Measurements from ENCODE around the gene DNLZ.
"Not testable (repeated sequence)": the region's sequence is repeated elsewhere in the genome, so short reads cannot be mapped to it uniquely, and the experiment has no call there.

DNLZ gene

DNA sequence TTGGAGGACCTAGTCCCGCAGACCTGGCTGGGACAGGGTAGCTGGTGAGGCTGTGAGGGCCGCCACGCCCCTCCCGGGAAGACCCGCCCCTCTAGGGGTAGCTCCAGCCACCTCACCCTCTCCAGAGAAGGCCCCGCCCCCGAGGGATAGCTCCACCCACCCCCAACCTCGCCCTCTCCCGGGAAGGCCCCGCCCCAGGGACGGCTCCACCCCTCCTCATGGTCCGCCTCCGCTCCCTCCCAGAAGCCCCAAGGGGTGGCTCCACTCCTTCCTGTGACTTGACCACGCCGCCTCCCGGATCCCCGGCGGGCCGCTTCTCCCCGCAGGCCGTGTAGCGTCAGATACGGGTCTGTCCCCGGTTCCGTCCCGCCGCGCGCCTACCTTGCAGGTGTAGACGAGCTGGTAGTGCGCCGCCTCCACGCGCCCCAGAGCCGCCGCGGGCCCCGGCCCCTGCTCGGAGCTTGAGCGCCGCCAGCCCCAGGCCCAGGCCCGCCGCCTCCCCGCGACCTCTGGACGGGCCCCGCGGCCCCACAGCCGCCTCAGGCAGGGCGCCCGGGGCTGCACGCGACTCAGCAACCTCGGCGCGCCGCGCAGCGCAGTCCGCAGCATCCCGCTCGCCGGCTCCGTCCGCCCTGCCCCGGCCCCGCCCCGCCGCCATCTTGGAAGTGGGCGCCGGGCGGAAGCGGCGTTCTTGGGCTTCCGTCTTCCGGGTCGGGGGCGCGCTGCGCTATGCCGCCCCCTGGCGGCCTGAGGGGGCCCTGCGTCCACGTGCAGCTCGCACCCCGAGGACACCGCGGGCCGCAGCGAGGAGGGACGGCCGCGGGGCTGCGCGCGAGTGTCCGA lies at the start of gene DNLZ:
DNLZ (minus strand) TSS at position 639 of the 843 bp plus-strand sequence; CDS start at position 609, 30 bp downstream.
- peak; percentile 93 for DNase-seq

DNA sequence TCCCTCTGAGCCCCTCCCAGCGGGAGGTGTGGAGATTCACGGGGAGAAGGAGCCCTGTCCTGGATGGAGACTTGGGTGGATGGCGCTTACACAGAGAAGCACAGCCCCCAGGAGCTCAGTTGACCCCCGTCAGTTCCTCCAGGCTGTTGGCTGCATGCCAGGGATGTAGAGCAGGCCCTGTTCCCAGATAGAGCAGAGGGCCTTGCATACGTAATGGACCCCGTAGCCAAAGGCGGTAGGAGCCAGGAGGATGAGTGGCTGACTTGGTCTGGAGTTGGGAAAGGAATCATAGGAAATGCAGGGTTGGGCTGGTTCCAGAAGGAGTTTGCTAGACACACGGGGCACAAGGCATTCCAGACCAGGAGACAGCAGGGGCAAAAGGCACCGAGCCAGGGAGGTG lies 49.4 kb upstream of the DNLZ start:
- no peak for DNase-seq

DNA sequence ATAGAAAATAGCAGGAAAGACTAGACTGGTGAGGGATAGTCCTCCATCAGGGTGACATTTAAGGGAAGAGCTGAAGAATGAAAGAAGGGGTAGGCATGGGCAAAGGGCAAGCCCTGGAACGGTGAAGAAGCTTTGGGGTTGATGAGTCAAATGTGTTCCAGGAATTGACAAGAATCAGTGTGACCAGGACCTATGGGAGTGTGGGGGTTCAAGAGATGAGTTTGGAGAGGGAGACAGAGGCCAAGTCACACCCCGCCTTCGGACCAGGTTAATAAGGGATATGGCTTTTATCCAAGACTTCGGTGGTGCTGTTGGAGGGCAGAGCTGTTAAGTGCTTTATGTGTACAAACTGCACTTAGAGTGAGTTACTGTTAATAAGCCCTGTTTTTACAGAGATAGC lies 47.8 kb upstream of the DNLZ start:
- no peak for DNase-seq

DNA sequence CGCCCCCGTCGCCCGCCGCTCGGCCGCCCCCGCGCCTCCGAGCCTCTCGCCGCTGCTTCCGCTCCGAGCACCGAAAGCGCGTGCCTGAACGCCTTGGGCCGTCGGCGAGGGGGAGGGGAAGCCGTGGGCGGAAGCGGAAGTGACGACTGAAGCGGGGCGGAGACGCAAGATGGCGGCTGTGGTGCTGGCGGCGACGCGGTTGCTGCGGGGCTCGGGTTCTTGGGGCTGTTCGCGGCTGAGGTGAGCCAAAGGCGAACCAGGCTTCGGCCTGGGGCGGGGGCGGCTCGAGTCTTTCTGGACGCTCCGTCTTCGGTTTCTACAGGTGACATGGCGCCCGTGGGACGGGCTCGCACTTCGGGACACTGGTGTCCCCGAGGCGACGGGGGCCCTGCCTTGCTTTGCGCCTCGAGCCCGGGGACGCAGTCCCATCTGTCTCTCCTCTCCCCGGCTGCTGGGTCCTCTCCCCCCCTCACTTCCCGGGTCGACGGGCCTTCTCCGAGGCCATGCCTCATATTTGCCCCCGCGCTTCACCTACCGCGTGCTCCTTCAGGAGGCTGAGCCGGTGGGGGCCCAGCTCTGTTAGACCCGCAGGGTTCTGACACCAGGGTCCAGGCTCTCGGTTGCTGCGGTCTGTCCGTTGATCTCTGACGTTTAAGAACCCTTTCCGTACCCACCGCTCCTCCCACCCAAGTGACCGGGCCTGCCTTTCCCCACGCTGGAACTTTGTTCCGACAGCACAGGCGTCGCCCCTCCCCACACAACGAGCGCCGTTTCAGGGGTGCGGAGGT lies 47.1 kb upstream of the DNLZ start, which contains the start of the genes ENTR1 and PMPCA:
ENTR1 (minus strand) TSS at position 115 of the 788 bp plus-strand sequence. CDS start 217 bp downstream, outside the sequence.
PMPCA (plus strand) TSS at position 159 of the 788 bp plus-strand sequence; CDS start at position 170, 11 bp downstream.
- peak; percentile 83 for DNase-seq

DNA sequence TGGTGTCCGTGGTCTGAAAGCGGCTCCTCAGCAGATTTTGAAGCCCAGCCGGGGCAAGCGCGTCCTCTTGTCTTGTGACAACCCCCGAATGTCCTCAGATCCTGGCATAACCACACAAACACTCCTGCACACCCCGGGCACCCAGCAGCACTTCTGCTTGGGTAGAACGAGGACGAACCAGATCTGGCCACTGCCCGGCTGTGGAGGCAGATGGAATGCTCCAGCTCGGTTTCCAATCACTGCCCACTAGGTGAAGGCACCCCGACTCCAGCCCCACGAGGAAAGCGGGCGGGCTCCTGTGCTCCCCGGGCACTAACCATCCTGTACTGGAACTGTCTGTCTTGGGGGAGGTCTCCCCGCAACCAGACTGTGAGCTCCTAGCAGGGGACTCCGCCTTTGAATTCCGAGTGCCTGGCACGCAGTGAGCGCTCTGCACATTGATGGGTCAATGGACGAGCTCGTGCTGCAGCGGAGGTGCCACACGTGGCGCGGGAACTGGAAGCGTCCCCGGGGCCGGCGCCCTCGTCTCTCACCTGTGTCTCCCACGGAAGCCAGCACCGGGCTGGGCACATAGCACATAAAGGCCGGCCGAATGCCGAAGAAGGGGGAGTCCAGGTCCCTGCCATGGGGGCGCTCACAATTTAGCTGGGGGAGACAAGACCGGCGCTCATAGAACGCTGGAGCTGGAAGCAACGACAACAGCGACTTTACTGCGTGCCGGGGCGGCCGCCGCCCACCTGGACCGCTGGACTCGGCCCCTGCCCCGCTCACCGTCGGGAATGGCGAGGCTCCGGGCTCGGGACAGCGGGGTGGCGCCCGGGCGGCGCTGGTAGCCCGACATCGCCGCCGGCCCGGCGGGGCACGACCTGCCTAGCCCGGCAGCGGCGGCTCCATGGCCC lies 46.3 kb upstream of the DNLZ start:
- DNase-seq = no peak

DNA sequence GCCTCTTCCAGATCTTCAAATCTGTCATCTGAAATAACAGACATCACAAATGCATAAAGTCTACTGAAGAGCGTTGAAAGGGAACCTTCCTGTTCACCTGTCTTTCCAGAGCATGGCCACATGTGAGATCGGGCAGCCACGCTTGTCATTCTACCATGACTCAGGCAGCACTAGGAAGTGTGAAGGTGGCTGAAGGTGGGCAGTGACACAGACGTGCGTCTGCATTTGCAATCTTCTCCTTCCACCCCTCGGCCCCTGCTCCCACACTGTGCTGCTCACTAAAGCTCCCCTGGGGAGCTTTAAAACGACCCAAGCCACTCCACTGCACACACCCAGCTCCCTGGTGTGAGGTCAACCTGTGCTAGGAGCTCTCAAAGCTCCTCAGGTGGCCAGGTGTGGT lies 44.4 kb upstream of the DNLZ start:
- no peak for DNase-seq

DNA sequence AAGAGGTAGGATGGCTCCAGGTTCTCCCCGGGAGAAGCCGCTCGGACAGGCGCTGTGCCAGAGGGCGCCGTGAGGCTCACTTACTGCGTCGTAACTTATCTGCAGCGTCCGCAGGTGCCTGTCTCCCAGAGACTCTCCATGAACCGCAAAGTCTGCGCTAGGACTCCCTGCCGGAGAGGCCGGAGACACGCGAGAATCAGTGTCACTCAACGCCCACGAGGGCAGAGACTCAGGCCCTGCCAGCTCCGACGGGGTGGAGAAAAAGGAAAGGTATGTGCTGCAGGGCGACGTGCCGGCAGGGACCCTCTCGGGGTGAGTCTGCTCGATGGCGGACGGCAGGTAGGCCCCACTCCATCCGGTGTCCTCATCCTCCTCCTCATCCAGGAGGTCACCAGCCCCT lies 43.5 kb upstream of the DNLZ start:
- DNase-seq = not testable (repeated sequence)

DNA sequence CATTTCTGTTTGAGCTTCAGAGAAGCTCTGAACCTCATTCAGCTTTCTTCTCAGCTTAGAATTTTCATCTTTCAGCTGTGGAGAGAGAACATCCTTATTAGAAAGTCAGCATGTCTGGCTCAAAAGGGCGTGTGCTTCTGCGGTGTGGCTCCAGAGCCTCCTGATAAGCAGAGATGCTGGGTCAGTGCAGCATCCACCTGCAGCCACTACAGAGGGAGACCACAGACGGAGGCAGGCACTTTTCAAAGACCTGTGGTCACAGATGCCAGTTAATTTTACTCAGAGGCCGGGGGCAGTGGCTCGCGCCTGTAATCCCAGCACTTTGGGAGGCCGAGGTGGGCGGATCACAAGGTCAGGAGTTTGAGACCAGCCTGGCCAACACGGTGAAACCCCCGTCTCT lies 42.4 kb upstream of the DNLZ start:
- not testable (repeated sequence) for DNase-seq

DNA sequence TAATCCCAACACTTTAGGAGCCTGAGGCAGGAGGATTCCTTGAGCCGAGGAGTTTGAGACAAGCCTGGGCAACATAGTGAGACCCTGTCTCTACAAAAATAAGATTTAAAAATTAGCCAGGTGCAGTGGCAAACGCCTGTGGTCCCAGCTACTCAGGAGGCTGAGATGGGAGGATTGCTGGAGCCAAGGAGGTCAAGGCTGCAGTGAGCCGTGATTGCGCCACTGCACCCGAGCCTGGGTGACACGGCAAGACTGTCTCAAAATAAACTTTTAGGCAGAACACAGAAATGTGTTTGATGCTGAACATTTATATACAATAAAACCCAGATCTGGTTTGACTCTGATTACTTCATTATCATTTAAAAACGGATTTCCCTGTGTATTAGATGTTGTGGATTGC lies 41.9 kb upstream of the DNLZ start:
- DNase-seq = no peak

DNA sequence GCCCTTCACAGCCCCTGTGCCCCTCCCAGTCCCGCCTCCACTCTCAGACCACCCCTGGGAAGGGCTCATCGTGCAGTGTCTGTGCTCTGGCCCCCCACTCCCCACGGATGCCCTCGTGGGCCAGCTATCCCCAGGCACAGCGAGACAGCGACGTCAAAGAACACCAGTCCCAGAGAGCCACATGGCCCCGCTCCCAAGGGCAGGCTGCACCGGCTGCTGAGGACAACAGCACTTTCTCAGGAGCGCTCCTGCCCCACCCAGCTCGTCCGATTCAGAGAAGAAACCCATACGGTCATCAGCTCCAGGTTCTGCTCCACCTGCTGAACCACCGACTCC lies 41.2 kb upstream of the DNLZ start:
- no peak for DNase-seq

DNA sequence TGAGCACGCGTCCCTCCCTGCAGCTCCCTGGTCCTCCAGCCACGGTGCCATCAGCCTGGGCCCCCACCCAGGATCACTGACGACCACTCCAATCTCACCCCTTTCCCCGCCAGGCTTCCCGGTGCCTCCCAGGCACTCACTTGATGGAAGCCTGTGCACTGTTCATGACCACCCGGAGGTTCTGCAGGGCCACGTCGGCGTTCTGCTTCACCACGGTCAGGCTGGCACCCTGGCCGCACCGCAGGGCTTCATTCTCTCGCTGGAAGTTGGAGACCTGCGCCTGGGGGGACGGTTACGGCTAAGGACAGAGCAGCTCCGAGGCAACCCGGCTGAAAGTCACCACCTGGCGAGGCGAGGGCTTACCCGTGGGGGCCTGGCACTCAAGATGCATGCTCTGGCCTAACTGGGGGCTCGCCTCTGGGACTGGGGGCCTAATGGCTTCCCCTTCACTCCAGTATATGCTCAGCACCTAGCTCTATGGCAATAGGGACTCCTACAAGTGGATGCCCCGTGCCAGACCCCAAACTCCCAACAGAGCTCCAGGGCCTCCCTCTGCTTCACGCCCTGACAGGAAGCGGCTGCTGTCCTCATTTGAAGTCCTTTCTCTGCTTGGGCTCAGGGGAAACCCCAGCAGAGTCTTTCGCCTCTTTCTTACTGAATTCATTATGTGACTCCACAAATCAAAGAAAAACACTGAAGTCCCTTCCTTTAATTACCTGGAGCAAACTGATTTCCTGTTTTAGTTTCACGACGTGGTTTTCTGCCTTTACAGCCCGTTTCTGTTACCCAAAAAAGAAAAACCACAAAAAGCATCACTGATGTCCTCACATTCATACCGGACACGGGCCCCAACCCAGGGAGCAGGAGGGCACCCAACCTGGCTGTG lies 40.6 kb upstream of the DNLZ start:
- no peak for DNase-seq

DNA sequence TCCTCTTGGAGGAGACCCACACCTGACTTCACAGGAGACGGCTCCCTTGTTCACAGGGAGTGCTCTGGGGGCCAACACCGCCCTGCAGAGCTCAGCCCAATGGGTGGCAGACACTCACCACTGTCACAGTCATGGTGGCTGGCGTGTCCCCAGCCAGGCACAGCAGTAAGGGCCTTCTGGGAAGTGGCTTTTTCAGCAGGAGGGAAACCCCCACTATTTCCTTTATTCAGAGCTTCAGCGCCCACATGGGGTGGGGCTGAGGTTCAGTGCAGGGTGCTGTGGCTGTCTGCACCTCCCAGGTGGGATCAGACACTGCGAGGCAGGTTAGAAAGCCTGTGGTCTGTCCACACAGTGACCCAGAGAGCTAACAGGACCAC lies 40.0 kb upstream of the DNLZ start:
- DNase-seq = no peak

DNA sequence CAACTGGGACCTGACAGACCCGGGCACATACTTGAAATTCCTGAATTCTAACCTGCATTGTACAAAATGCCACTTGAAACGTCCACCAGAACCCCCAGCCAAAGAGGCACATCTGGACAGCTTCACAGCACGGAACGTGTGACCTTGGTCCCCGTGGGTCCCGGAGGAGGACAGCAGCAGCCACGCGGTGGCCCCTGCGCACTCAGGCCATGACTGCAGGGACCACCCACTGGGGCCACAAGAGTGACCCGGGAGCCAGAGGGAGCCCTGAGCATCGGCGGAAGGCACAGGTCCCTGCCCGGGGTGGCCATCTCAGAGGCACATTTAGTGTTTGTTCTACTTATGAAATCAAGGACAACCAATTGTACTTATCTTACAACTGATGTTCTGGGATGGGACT lies 38.5 kb upstream of the DNLZ start:
- DNase-seq = no peak

DNA sequence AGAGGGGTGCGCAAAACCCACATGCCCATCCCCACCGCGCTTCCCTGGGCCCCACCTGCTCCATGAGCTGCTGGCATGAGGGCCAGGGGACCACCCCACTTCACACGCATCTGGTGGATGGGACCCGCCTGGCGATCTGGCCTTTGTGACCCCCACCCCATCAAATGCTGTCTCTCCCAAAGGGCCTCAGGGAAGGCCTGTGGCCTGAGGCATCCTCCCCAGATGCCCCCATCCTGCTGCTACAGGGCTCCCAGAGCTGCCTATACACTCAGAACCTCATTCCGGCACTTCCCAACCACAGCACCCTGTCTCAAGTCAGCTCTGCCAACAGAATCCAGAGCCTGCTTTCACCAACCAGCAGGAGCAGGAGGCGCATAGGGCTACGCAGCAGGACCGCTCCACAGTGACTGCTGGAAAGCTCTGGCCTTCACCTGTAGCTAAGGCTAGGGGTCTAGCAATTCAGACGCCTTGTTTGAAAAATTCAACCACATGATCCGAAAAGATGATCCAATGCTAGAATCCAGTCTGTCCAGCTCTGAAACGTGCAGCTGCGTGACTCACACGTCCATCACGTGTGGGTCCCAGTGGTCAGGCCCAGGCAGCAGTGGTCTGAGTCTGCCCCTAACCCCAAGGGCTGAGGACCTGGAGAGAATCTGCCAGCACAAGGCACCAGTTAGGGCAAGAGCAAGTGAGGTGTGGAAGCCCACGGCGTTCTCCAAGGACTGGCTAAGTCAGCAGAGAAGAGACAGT lies 37.8 kb upstream of the DNLZ start:
- no peak for DNase-seq

DNA sequence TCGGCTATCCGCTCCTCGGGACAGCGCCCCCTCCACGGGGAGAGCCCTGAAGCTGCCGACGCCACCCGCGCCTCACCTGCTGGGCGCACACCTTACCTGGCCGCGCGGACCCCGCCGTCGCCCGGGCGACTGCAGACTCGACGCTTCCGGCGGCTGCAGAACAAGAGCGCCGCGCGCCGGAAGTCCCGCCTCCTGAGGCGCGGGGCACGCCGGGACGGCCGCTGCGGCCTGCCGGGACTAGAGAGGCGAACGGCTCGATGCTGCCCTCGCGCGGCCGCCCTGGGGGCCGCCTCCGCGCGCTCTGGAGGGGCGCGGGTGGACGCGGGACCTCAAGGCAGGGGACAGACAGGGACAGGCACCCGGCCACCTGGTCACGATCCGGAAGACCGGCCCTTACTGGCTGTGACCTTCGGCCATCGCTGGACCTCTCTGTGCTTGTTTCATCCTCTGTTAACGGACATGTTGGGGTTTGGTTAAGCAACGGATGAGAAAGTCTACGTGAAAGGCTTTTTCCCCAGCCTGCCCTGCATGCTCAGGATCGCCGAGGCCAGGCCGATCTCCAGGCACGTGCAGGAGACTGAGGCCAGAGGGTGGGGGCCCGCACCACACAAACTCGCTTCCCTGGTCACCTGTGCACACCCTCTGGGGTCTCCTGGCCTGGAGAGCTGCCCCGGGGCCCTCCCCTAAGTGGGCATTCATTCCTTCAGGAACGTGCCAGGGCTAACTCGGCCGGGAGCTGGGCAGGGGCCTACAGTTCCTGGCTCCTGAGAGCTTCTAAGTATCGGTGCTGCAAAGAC lies 36.7 kb upstream of the DNLZ start, which contains the start of gene SNAPC4:
SNAPC4 (minus strand) TSS at position 133 of the 797 bp plus-strand sequence. CDS start 1,742 bp downstream, outside the sequence.
- DNase-seq = peak; percentile 84

DNA sequence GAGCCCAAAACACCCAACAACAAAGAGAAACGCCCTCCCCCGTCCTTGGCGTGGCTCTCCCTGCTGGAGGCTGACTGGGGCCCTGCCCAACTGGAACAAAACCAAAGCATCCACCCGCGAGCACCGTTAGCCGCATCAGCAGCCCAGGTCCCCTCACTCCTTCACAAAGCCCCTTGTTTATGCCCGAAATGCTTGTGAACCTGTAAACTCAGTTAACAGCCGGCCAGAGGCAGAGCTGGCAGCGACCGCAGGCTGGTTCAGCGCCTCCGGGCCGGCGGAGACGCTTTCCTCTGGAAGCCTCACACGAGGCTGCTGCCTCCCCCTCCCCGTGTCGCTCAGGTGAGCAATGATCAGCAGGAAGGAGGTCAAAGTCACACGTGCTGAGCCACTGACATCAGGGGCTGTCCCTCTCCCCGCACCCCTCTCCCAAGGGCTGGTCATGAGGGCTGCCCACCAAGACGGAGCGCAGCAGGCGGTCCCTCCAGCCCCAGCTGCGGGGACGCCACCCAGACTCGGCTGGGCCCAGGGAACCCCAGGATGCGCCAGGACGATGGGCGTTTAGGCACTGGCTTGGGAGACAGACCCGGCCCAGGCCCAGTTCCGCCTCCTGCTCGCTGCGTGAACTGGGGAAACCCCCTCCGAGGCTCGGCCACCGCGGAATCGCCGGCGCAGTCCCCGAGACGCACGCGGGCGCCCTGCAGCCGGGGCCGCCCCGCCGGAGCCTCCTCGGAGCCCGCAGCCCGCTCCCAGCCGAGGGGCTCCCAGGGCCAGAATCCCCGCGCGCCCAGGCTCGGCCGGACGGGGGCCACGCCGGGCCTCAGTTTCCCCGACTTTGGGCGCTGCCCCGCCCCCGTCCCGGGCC lies 35.9 kb upstream of the DNLZ start:
- DNase-seq = no peak

DNA sequence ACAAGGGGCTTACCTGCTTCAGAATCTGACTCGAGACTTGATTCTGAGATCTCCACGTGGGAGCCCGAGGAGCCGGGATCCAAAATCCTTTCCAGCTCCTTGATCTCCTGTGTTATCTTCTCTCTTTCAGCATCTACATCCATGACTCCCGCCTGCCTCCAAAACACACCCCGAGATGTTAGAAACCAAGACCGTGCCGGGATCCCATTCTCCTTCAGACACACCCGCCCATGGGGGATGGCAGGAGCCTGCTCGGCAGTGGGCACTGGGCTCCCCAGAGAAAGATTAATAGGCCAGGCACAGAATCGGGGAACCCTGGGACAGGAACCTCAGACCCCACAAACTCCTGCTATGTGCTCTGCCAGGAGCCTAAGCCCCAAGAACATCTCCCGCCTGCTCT lies 34.7 kb upstream of the DNLZ start:
- no peak for DNase-seq

DNA sequence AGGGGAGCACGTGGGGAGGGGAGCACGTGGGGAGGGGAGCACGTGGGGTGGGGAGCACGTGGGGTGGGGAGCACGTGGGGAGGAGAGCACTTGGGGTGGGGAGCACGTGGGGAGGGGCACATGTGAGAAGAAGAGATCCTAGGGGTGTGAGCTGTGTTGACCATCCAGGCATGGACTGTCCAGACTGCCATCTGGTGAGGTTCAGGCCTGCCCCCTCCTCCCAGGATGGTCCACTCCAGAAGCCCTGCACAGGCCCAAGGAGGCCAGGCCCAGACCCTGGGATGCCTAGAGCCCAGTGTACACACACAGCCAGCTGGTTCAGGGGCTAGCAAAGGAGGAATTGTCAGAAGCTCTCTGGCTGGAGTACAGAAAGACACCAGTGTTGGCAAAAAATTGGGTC lies 34.1 kb upstream of the DNLZ start:
- no peak for DNase-seq

DNA sequence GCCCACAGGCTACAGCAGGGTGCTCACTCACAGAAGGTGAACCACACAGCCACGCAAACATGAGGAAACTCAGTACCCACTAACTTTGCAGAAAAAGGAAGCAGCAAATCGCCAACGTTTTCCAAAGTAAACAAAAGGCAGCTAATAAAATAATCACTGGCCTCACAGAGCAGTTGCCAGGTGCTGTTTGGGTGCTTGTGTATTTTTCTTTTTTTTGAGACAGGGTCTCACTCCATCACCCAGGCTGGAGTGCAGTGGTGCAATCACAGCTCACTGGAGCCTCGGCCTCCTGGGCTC lies 32.6 kb upstream of the DNLZ start:
- DNase-seq = no peak
